Erythroblast (primary cell): ENCODE results near the gene MACROH2A2.

Experiments
- GATA1 ChIP-seq: IDR thresholded peaks from 2 replicates; pipeline ENCODE4 v1.6.1; 2011; ENCODE audit warnings: low read depth, mild to moderate bottlenecking, control low read depth, low read length, moderate library complexity
- POLR2A ChIP-seq: IDR thresholded peaks from 2 replicates; pipeline ENCODE4 v1.6.1; 2011; ENCODE audit warnings: mild to moderate bottlenecking, low read length

DNA sequence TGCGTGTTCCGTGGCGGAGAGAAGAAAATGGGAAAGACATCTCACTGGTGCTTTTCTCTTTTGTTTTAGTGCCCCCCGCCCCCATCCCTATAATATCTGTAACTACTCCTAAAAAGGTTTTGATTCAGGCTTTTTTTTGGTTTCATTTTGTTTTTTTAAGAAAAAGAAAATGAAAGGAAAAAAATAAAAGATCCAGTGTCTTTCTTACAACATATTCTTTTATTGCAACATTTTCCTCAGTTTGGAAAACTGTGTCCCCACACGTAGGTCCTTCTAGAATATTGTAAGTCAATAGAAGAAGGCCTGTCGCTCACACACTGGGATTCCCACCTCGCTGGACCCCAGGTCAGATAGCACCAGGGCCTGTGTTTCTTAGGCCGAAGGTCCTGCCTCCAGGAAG is 59.4 kb downstream of the MACROH2A2 start:
- TF ChIP-seq POLR2A (no peak), GATA1 (no peak)
